HG03064 (cell line): ENCODE results near the gene ADGRA1.
"Not testable (repeated sequence)": the region's sequence is repeated elsewhere in the genome, so short reads cannot be mapped to it uniquely, and the experiment has no call there.

Experiments used
- ATAC-seq: cut with Tn5 transposase; IDR thresholded peaks from one replicate; pipeline ENCODE4 v1.9.1; 2021; ENCODE audit warnings: low read depth; ENCODE audit not compliant: unreplicated experiment

The ADGRA1 gene

DNA sequence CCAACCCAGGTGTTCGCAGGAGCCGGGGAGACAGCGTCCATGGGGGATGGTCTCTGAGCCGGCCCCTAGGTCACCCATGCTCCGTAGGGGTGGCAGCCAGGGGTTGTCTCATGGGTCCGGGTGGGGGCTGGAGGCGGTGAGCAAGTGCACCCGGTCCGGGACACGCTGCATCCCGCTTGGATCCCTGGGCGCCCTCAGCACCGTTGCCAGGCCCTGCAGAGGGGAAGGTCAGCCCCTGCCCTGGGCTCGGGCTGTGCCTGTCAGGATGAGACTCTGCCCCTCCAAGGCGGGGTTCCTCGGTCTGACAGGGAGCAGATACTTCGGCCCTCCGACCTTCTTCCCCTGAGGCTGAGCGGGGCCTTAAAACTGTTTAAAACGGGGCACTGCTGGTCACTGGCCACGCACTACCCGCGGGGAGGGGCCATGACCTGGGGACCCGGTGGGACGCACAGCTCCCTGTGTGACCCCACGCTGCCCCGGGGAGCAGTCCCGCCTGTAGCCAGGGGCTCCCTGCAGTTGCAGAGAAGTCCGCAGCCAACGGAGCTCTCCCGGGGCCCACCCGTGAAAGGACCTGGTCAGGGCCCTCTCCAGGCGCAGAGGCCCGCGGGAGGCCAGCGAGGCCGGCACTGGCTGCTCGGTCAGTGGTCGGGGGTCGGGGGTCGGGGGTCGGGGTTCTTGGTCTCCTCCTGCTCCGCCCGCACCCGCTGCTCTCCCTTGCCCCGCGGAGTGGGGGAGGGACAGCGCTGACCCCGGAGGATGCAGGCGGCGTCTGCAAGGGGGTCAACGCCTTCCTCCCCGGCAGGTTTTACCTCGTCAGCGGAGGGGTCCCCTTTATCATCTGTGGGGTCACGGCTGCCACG, 38.9 kb downstream of the ADGRA1 start:
- ATAC-seq: no peak

DNA sequence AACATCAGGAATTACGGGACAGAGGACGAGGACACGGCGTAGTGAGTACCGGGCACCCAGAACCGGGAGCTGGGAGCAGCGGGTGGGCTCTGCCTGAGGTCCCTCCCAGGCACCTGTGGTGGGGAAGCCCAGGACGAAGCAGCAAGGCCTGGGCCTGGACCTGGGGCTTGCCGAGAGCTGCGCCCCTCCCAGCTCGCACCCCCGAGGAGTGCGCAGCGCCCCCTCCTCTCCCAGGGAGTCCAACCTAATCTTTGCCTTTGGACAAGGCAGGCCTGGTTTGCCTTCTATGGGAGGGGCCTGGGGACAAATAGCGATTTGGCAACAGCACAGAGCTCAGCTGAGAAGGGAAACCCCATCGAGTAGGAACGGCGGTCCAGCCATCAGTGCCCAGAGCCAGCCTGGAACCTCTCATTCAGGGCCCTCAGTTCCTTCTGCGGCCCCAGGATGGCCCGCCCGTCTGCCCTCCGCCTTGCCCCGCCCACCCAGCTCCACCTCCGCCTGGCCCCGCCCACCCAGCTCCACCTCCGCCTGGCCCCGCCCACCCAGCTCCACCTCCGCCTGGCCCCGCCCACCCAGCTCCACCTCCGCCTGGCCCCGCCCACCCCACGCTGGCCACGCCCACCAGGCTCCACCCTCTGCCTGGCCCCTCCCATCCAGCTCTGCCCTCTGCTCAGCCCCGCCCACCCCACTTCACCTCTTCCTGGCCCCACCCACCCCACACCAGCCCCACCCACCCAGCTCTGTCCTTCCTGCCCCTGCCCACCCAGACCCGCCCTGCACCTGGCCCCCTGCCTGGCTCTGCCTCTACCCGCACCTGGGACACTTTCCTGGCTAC, 39.8 kb downstream of the ADGRA1 start:
- no peak for ATAC-seq

DNA sequence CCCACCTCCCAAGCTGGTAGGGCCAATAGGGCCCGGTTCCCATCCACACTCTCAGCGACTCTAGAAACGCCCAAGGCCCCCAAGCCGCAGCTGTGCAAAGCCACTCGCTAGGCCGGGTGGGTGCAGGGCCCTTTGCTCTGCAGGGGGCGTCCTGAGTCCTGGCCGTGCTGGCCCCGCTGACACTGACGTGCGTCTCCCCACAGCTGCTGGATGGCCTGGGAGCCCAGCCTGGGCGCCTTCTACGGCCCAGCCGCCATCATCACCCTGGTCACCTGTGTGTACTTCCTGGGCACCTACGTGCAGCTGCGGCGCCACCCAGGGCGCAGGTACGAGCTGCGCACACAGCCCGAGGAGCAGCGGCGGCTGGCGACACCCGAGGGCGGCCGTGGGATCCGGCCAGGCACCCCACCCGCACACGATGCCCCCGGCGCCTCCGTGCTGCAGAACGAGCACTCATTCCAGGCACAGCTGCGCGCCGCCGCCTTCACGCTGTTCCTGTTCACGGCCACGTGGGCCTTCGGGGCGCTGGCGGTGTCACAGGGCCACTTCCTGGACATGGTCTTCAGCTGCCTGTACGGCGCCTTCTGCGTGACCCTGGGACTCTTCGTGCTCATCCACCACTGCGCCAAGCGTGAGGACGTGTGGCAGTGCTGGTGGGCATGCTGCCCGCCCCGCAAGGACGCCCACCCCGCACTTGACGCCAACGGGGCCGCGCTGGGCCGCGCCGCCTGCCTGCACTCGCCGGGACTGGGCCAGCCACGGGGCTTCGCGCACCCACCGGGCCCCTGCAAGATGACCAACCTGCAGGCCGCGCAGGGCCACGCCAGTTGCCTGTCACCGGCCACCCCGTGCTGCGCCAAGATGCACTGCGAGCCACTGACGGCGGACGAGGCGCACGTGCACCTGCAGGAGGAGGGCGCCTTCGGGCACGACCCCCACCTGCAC, 40.7 kb downstream of the ADGRA1 start:
- no peak for ATAC-seq

DNA sequence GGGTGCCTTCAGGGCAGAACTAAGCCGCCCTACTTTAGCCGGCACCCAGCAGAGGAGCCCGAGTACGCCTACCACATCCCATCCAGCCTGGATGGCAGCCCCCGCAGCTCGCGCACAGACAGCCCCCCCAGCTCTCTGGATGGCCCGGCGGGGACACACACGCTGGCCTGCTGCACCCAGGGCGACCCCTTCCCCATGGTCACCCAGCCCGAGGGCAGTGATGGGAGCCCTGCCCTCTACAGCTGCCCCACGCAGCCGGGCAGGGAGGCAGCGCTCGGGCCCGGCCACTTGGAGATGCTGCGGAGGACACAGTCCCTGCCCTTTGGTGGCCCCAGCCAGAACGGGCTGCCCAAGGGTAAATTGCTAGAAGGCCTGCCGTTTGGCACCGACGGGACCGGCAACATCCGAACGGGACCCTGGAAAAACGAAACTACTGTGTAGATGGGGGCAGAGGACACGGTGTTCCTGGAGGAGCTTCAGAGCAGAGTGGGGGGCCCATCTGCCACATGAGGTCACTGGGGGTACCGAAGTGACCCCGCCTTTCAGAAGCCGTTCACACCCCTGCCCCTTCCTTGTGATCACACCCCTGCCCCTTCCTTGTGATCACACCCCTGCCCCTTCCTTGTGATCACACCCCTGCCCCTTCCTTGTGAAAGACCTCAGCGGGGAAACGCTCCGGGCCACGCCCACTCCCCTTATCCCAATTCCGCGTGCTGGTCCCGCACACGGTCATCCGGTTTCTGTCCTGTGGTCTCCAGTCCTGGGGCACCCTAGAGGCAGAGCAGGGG, 41.5 kb downstream of the ADGRA1 start:
- no peak for ATAC-seq

DNA sequence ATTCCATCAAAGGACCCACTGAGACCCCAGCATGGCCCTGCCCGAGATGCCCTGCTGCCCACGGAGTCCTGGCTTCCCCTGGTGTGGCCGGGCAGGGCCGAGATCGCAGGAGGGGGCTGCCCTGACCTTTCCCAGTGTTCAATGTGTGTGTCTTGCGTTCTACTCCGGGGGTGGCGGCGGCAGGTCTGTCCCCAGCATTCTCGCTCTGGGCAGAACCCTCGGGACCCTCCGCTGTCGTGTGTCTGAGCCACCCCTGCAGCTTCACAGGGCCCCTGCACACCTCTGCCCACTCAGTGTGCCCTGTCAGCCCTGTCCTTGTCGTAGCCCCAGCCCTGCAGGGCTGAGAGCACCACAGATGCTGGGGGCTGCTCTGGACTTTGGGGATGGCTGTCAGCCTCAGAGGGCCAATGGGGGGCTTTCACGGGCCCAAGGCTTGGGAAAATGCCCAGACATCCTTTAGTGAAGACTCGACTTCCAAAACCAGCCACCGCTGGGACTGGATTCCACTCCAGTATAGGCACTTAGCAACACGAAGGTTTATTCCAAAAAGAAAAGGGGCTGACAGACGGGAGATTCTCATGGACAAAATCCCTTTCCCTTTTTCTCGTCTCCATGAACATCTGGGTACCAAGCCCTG, 42.3 kb downstream of the ADGRA1 start:
- no peak for ATAC-seq

DNA sequence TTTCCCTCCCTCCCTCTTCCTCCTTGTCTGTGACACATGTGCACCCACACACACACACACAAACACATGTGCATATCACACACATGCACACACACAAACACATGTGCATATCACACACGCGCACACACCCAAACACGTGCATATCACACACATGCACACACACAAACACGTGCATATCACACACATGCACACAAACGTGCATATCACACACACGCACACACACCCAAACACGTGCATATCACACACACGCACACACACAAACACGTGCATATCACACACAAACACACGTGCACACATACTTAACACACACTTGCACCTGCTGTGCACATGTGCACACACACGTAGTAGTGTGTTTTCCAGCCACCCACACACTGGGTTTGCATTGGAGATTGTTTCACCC, 42.9 kb downstream of the ADGRA1 start:
- no peak for ATAC-seq

DNA sequence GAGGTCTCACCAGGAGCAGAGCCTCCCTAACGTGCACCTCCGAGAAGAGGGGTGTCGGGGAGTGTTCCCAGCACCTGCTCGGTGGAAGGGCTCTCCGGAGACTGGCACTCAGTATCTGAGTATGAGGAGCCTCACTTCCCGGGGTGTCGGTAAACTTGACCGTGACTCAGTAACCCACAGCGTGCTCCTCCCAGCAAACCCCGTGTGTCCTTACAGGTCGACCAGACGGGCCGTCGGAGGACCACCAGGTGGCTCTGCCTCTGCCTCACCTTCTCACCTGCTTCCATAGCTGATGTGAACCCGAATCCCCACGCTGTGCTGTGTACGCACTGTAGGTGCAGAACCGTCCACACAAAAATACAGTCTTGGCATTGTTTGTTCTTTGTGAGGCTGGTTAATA, 43.3 kb downstream of the ADGRA1 start:
- no peak for ATAC-seq

DNA sequence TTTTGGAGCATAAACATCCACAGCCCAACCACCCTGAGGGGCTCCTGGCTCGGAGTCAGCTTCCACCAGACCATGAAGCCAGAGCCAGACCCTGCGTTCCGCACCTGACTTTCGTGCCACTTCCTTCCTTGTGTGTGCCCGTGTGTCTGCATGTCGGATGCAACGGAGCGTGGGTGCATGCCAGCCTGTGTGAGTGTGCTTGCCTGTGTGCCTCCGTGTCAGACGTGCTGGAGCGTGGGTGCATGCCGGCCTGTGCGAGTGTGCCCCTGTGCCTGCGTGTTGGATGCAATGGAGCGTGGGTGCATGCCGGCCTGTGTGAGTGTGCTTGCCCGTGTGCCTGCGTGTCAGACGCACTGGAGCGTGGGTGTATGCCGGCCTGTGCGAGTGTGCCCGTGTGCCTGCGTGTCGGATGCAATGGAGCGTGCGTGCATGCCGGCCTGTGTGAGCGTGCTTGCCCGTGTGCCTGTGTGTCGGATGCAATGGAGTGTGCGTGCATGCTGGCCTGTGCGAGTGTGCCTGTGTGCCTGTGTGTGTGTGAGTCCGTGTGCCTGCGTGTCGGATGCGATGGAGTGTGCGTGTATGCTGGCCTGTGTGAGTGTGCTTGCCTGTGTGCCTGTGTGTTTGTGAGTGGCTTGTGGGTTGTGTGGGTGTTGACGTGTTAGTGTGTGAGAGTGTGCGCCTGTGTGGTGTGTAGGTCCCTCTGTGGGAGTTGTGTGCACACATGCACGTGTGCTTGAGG, 44.2 kb downstream of the ADGRA1 start:
- no peak for ATAC-seq

DNA sequence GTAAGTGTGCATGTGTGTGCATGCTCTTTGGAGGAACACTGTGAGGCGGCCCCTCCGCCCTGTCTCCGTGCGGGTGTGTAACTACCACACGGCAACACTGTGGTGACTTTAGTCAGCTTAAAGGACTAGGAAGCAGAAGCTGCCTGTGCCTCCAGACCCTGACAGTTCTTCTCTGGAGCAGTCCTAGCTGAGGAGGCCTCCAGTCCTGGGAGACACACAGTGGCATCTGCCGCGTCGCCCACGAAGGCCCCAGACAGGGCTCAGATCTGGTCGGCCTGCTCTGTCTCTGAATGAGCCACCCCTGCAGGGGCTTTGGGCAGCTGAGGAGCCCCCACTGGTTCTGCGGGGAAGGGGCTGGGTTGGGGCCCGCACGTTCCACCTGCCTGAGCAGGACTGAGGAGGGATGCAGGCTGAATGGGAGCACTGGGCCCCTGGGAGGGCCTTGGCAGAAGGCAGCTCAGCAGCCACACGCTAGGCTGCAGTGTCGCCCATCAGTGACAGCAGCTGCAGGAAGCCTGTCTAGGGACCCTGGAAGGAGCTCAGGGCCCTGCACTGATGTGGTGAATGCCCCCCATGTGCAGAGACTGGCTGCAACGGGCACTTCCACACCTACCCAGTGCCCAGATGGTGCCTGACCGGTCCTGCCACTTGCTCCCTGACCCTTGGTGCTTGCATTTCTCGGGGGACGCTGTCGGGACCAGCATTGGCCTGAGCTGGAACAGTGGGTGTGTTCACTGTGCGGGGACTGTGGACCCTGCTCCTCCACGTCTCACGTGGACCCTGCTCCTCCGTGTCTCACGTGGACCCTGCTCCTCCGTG, 45.0 kb downstream of the ADGRA1 start:
- no peak for ATAC-seq

DNA sequence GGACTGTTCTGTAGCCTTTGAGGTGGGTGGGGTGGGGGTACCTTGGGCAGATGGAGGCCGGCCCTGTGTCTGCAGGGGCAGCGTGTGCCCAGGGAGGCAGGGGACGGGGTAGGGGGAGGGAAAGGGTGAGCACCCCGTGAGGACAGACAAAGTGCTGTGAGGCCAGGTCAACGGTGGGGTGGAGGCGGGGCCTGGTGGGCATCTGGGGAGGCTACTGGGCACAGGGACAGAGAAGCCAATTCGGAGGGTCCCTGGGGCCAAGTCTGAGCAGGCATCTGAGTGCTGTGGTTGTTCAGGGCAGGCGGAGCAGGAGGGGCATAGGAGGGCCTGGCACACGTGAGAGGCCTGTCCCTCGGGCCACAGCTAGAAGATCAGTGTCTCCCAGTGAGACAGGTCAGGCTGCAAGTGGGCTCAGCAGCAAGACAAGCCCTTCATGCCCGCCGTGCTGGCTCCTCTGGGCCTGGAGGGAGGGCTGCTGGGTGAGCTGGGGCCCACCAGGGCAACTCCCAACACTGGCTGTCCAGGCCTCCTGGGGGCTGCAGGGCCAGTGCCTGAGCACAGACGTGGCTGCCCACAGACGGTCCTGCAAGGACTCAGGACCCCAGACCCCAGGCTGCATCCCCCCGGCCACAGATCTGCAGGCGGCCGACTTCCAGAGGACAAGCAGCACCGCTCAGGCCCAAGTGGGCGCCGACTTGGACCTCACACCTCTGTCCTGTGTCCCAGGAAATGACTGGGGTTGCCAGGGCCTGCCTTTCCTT, 45.9 kb downstream of the ADGRA1 start:
- no peak for ATAC-seq

DNA sequence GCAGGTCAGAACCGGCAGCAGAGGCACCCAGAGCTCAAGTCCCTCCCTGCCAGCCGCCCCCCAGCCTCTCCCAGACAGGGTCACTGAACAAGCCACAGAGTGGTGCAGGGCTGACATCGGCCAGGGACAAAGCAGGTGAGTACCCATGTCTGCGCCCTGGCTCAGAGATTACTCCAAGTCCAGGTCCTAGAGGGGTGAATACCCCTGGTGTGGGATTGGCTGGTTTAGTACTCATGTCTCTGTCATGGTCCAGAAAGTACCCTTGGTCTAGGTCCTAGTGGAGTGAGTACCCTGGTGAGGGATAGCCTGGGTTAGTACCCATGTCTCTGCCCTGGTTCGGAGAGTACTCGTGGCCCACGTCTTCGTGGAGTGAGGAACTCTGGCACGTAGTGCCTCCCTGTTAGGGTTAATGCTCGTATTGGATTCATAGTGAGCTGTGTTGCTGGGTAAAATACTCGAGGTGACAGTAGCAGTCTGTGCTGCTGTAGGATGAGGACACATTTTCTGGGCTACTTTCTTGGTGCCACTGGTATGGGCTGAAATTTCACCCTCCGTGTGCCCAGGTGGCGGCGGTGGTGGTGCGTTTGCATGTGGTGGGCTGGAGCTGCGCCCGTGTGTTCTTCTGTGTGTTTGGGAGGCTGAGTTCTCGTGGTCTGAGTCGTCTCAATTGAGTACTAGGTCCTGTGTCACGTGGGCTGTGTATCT, 46.8 kb downstream of the ADGRA1 start:
- no peak for ATAC-seq

DNA sequence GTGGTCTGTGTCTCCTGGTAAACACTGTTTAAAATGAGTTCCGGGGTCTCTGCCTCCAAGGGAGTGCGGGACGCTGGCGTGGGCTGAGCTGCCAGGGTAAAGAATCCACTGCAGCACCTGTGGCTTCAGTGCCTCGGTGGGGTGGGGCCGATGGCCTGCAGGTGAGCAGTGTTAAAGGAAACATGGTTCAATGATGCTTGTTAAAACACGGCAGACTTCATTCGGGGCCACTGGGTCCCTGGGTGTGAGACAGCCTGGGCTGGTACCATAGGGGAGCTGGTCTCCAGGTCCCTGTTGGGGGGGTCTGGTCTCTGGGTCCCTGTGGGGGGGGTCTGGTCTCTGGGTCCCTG, 47.4 kb downstream of the ADGRA1 start:
- no peak for ATAC-seq

DNA sequence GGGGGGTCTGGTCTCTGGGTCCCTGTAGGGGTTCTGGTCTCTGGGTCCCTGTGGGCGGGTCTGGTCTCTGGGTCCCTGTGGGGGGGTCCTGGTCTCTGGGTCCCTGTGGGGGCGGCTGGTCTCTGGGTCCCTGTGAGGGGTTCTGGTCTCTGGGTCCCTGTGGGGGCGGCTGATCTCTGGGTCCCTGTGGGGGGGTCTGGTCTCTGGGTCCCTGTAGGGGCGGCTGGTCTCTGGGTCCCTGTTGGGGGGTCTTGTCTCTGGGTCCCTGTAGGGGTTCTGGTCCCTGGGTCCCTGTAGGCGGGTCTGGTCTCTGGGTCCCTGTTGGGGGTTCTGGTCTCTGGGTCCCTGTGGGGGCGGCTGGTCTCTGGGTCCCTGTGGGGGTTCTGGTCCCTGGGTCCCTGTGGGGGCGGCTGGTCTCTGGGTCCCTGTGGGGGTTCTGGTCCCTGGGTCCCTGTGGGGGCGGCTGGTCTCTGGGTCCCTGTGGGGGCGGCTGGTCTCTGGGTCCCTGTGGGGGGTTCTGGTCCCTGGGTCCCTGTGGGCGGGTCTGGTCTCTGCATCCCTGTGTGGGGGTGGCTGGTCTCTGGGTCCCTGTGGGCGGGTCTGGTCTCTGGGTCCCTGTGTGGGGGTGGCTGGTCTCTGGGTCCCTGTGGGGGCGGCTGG, 49.9 kb downstream of the ADGRA1 start:
- ATAC-seq: not testable (repeated sequence)

DNA sequence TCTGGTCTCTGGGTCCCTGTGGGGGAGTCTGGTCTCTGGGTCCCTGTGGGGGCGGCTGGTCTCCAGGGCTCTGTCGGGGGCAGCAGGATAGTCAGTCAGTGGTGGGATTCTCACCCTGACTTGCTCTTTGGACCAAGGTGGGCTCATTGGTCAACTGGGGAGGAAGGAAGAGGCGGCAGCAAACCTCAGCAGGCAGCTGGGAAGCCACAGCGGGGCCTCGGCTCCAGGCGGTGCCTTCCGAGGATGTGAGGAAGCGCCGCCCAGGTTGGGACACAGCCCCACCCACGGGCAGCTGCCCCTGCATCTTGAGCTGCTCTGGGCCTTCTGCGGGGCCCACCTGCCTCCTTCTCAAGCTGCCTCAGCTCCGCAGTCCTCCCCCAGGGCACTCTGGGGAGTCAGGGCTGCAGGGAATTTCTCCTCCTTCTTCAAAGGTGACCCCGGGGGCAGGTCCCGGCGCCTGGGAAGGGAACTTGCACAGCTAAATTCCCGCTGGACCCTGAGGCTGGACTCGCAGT, 51.9 kb downstream of the ADGRA1 start:
- no peak for ATAC-seq

DNA sequence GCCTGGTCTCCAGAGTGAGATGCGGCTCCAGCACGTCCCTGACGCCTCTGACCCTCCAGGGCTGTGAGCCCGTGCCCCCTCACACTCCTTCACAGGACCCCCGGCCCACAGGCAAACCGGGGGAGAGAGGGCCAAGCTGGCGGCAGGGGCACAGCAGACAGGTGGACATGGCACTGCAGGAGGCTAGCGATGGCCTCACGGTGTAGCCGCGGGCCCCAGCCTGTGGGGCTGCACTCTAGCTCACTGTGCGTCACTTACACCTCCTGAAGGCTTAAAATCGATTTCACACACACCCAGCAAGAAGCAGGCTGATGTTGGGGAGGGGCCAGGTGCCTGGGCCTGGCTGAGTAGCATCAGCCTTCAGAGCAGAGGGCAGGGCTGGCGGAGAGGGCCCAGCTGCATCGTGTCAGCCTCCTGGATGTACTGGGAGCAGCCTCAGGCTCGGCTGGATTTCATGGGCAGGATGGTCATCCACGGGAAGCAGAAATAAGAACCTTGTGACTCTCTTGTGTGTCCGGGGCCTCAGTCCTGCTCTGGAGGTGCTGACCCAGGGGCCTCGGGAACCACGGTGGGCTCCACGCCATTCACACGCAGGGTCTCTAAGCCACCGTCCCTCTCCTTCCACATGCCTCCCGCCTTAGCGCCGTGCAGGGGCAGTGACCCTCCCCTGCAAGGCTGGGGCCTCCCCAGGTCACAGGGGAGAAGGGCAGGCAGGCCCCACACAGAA, 52.9 kb downstream of the ADGRA1 start:
- ATAC-seq: no peak
